H1 (cell line): ENCODE results near the gene ZNF23. TPM values are rescaled to one million over a fixed set of nuclear protein-coding genes. Genes with fewer than 3 reads are reported as not detected.

Source experiments
- CTCF ChIA-PET: fragments of 300-600 bp; sonication (Branson Sonifier 250); formaldehyde crosslinking; loops from one replicate; lab custom pipeline; 2021; ENCODE audit not compliant: partially characterized antibody; lab: Charles Lee
- POLR2A ChIA-PET: fragments of 300-600 bp; sonication (Branson Sonifier 250); formaldehyde crosslinking; loops from one replicate; lab custom pipeline; 2021; ENCODE audit warnings: inconsistent platforms; ENCODE audit not compliant: partially characterized antibody; lab: Charles Lee
- DNase-seq, 2 experiments: peaks; one replicate each; pipeline versions ENCODE4 v3.0.0 to v3.0.0-alpha.2; 2010 to 2022; ENCODE audit warnings: low spot score in 2 of 2, low read depth in 1 of 2, mixed read lengths in 1 of 2
- FAIRE-seq: peaks from 2 replicates; lab custom pipeline; 2011; peaks lifted over from hg19 to GRCh38; lab: Jason Lieb, UNC
- H2AFZ ChIP-seq: 2 replicates; pipeline ENCODE4 v1.8.1; 2012; ENCODE audit warnings: low read length, inconsistent platforms
- H2AK5ac ChIP-seq: 2 replicates; pipeline ENCODE4 v1.6.1; 2013; ENCODE audit warnings: low read depth, low read length
- H2BK120ac ChIP-seq: replicated peaks from 2 replicates; pipeline ENCODE3; 2013; ENCODE audit warnings: low read depth, low read length, inconsistent platforms
- H2BK12ac ChIP-seq: 2 replicates; pipeline ENCODE4 v1.6.1; 2013; ENCODE audit warnings: low read depth, low read length
- H2BK15ac ChIP-seq: 2 replicates; pipeline ENCODE4 v1.6.1; 2013; ENCODE audit warnings: low read length
- H2BK20ac ChIP-seq: 2 replicates; pipeline ENCODE4 v1.6.1; 2013; ENCODE audit warnings: low read length
- H2BK5ac ChIP-seq: 2 replicates; pipeline ENCODE4 v1.6.1; 2013; ENCODE audit warnings: low read depth, low read length
- H3K14ac ChIP-seq: 2 replicates; pipeline ENCODE4 v1.6.1; 2013; ENCODE audit warnings: inconsistent platforms; ENCODE audit not compliant: insufficient read length
- H3K18ac ChIP-seq: 2 replicates; pipeline ENCODE4 v1.6.1; 2013; ENCODE audit warnings: low read length; ENCODE audit errors: extremely low read depth
- H3K23ac ChIP-seq: 2 replicates; pipeline ENCODE4 v1.6.1; 2013; ENCODE audit warnings: inconsistent platforms; ENCODE audit not compliant: insufficient read length
- H3K23me2 ChIP-seq: 2 replicates; pipeline ENCODE4 v1.6.1; 2013; ENCODE audit warnings: low read depth, low read length
- H3K27ac ChIP-seq: 2 replicates; pipeline ENCODE4 v1.6.1; 2011; ENCODE audit warnings: low read depth, low read length, inconsistent platforms
- H3K27me3 ChIP-seq, 4 experiments: replicated peaks in 1 of 4; 1 replicate in 1 of 4; 2 replicates in 3 of 4; pipeline versions ENCODE4 v1.6.1 to v1.8.1; 2011 to 2013; ENCODE audit warnings: low read length in 3 of 4, mild to moderate bottlenecking in 3 of 4, inconsistent platforms in 2 of 4, mixed read lengths in 2 of 4, moderate library complexity in 1 of 4; ENCODE audit not compliant: control insufficient read depth in 3 of 4, insufficient read depth in 3 of 4; ENCODE audit errors: extremely low read depth in 1 of 4
- H3K36me3 ChIP-seq, 4 experiments: 2 replicates each; pipeline versions ENCODE4 v1.6.1 to v1.8.1; 2011 to 2013; ENCODE audit warnings: mild to moderate bottlenecking in 4 of 4, low read length in 3 of 4, moderate library complexity in 2 of 4, control low read depth in 1 of 4, inconsistent platforms in 1 of 4; ENCODE audit not compliant: insufficient read depth in 4 of 4, control insufficient read depth in 2 of 4
- H3K4ac ChIP-seq: replicated peaks from 2 replicates; pipeline ENCODE3; 2013; ENCODE audit warnings: low read length, low read depth, mixed read lengths, inconsistent platforms; ENCODE audit not compliant: insufficient read length
- H3K4me1 ChIP-seq, 4 experiments: replicated peaks in 1 of 4; 1 replicate in 1 of 4; 2 replicates in 3 of 4; pipeline versions ENCODE4 v1.6.1 to v1.8.1; 2011 to 2013; ENCODE audit warnings: low read length in 3 of 4, inconsistent platforms in 2 of 4, mixed read lengths in 1 of 4; ENCODE audit not compliant: insufficient read depth in 4 of 4, control insufficient read depth in 3 of 4
- H3K4me2 ChIP-seq, 2 experiments: 2 replicates each; pipeline versions ENCODE4 v1.6.1 to v1.8.1; 2011 to 2013; ENCODE audit warnings: low read depth in 2 of 2, low read length in 2 of 2, control low read depth in 1 of 2, inconsistent platforms in 1 of 2, mild to moderate bottlenecking in 1 of 2; ENCODE audit not compliant: insufficient read depth in 1 of 2
- H3K4me3 ChIP-seq, 4 experiments: fragments of 200-600, 300-600 bp in 1 of 4; sonication (generic), shearing (Covaris generic), sonication (Bioruptor Twin) in 1 of 4; 2 replicates each; pipeline versions ENCODE4 v1.5.1 to v1.8.1; 2011 to 2016; ENCODE audit warnings: low read length in 4 of 4, low read depth in 3 of 4, control low read depth in 2 of 4, inconsistent platforms in 2 of 4, mild to moderate bottlenecking in 2 of 4, mixed read lengths in 1 of 4, moderate library complexity in 1 of 4; ENCODE audit not compliant: insufficient read depth in 2 of 4; ENCODE audit errors: extremely low read depth in 1 of 4
- H3K56ac ChIP-seq: replicated peaks from 2 replicates; pipeline ENCODE3; 2013; ENCODE audit warnings: low read depth, mild to moderate bottlenecking, mixed read lengths, low read length, inconsistent platforms; ENCODE audit not compliant: insufficient read length
- H3K79me1 ChIP-seq: 2 replicates; pipeline ENCODE4 v1.6.1; 2013; ENCODE audit warnings: low read depth, low read length, control low read depth
- H3K79me2 ChIP-seq, 2 experiments: 2 replicates each; pipeline versions ENCODE4 v1.6.1 to v1.8.1; 2012 to 2013; ENCODE audit warnings: low read length in 2 of 2, mild to moderate bottlenecking in 2 of 2, inconsistent platforms in 1 of 2; ENCODE audit not compliant: insufficient read depth in 2 of 2, control insufficient read depth in 1 of 2
- H3K9ac ChIP-seq, 4 experiments: replicated peaks in 1 of 4; 1 replicate in 1 of 4; 2 replicates in 3 of 4; pipeline versions ENCODE4 v1.6.1 to v1.8.1; 2011 to 2013; ENCODE audit warnings: low read depth in 3 of 4, low read length in 3 of 4, control low read depth in 2 of 4, mild to moderate bottlenecking in 2 of 4, moderate library complexity in 2 of 4, inconsistent platforms in 1 of 4; ENCODE audit errors: extremely low read depth in 1 of 4
- H3K9me3 ChIP-seq, 2 experiments: 2 replicates each; pipeline versions ENCODE4 v1.6.1 to v1.8.1; 2012 to 2013; ENCODE audit warnings: mild to moderate bottlenecking in 2 of 2, moderate library complexity in 2 of 2, control low read depth in 1 of 2, inconsistent platforms in 1 of 2, low read depth in 1 of 2, low read length in 1 of 2, mixed read lengths in 1 of 2; ENCODE audit not compliant: insufficient read depth in 2 of 2
- H4K20me1 ChIP-seq, 2 experiments: replicated peaks in 1 of 2; 2 replicates each; pipeline versions ENCODE3 to v1.8.1; 2011 to 2013; ENCODE audit warnings: inconsistent platforms in 2 of 2, low read length in 2 of 2, mild to moderate bottlenecking in 1 of 2; ENCODE audit not compliant: insufficient read depth in 2 of 2, control insufficient read depth in 1 of 2
- H4K5ac ChIP-seq: 2 replicates; pipeline ENCODE4 v1.6.1; 2013; ENCODE audit warnings: low read length, low read depth, mixed read lengths, inconsistent platforms; ENCODE audit not compliant: insufficient read length
- H4K8ac ChIP-seq: 2 replicates; pipeline ENCODE4 v1.8.0; 2013; ENCODE audit warnings: mild to moderate bottlenecking, moderate library complexity, low read length, inconsistent platforms; ENCODE audit not compliant: insufficient read depth; ENCODE audit errors: extremely low read depth
- H4K91ac ChIP-seq: replicated peaks from 2 replicates; pipeline ENCODE3; 2013; ENCODE audit warnings: low read length, mixed read lengths, inconsistent platforms; ENCODE audit not compliant: insufficient read length
- BACH1 ChIP-seq: IDR thresholded peaks from 2 replicates; pipeline ENCODE4 v1.6.1; 2012; ENCODE audit warnings: low read length, improper control_type of control experiment
- CBX5 ChIP-seq: fragments of 300-800, 300-1000 bp; sonication (generic); IDR thresholded peaks from 2 replicates; pipeline ENCODE4 v1.7.1; 2016; ENCODE audit warnings: antibody characterized with exemption, low read length, low read depth
- CHD1 ChIP-seq: IDR thresholded peaks from 2 replicates; pipeline ENCODE4 v1.6.1; 2012; ENCODE audit warnings: low read depth, low read length, improper control_type of control experiment
- CTBP2 ChIP-seq: IDR thresholded peaks from 2 replicates; pipeline ENCODE4 v1.7.0; 2011; ENCODE audit warnings: borderline replicate concordance, mild to moderate bottlenecking, moderate library complexity, mixed read lengths, low read length; ENCODE audit not compliant: insufficient read depth, insufficient read length
- E2F6 ChIP-seq: IDR thresholded peaks from 2 replicates; pipeline ENCODE4 v1.6.1; 2012; ENCODE audit warnings: inconsistent platforms
- EGR1 ChIP-seq: IDR thresholded peaks from 2 replicates; pipeline ENCODE4 v1.6.1; 2011; ENCODE audit warnings: low read depth, low read length, borderline replicate concordance
- EZH2 ChIP-seq: fragments of 200-600 bp; sonication (generic); IDR thresholded peaks from 2 replicates; pipeline ENCODE4 v1.7.1; 2012; ENCODE audit warnings: low read depth, mild to moderate bottlenecking, moderate library complexity, low read length, inconsistent platforms; ENCODE audit not compliant: severe bottlenecking
- MAX ChIP-seq: IDR thresholded peaks from 2 replicates; pipeline ENCODE4 v1.6.1; 2012; ENCODE audit warnings: inconsistent platforms
- POLR2A ChIP-seq, 2 experiments: IDR thresholded peaks; 1 replicate in 1 of 2; 2 replicates in 1 of 2; pipeline ENCODE4 v1.6.1; 2011; ENCODE audit warnings: low read depth in 2 of 2, low read length in 2 of 2, mild to moderate bottlenecking in 2 of 2; ENCODE audit errors: control extremely low read depth in 1 of 2
- SIRT6 ChIP-seq: IDR thresholded peaks from one replicate; pipeline ENCODE4 v1.7.1; 2012; ENCODE audit warnings: low read length, inconsistent platforms
- SP1 ChIP-seq: IDR thresholded peaks from 2 replicates; pipeline ENCODE4 v1.6.1; 2011; ENCODE audit warnings: low read depth, low read length
- SP2 ChIP-seq: IDR thresholded peaks from 2 replicates; pipeline ENCODE4 v1.6.1; 2012; ENCODE audit warnings: mild to moderate bottlenecking, low read length, inconsistent platforms
- TBP ChIP-seq: IDR thresholded peaks from 2 replicates; pipeline ENCODE4 v1.6.1; 2011; ENCODE audit warnings: low read depth, low read length, improper control_type of control experiment
- USF2 ChIP-seq: IDR thresholded peaks from 2 replicates; pipeline ENCODE4 v1.6.1; 2011; ENCODE audit warnings: low read length, improper control_type of control experiment
- WGBS, 2 experiments: shearing (Covaris generic) in 1 of 2; methylation state at CpG; one replicate each; pipeline versions ENCODE4 v1.1.6 to v1.1.7; 2013 to 2015; ENCODE audit warnings: low lambda C conversion rate in 2 of 2, mixed read lengths in 2 of 2, inconsistent platforms in 1 of 2, low coverage in 1 of 2, missing lambda C conversion rate in 1 of 2; ENCODE audit not compliant: insufficient replicate concordance in 2 of 2, insufficient coverage in 1 of 2, insufficient read length in 1 of 2; ENCODE audit errors: extremely low coverage in 1 of 2, missing lambda C conversion rate in 1 of 2; 5-methylcytosine and 5-hydroxymethylcytosine counted together
- polyA plus RNA-seq, 7 experiments: library from polyadenylated mRNA; depleted of rRNA in 3 of 7; stranded (reverse) in 5 of 7; unstranded in 2 of 7; fragments of >200 nt in 5 of 7; fragments of 200-250 nt in 2 of 7; gene quantifications; 1 replicate in 5 of 7; 2 replicates in 1 of 7; 4 replicates in 1 of 7; pipeline versions ENCODE4 v1.2.1 to v1.2.3, GENCODE V29; 2011 to 2013; ENCODE audit warnings: missing spikeins in 2 of 7, mixed read lengths in 2 of 7
- total RNA-seq: library from RNA; stranded (reverse); fragmentation: NEBNext Ultra II Directional; extraction: Animal tissue kit (Norgen Biotek cat#: 25700); gene quantifications from 2 replicates; pipeline ENCODE4 v1.2.1, GENCODE V29; 2021

ZNF23 gene
- total and polyA plus RNA-seq, 2 of the 8 experiments (the other 6 are each of a cell fraction or from before 2014, with no cell fraction given), result 2.4 to 10.2 TPM

- H2BK5ac ChIP-seq, result no peak overlapping the region
- 0 out of 2 replicates have a peak overlapping the region, but pooled peaks have one; percentile 6 for H4K8ac ChIP-seq
- H3K18ac ChIP-seq, result no peak overlapping the region
- no peaks in the 10 kb centered on the region for H3K36me3 ChIP-seq
- H3K23ac ChIP-seq, result no peak overlapping the region
- H2AFZ ChIP-seq, result no peak overlapping the region
- H3K27me3 ChIP-seq, result no peaks in the 10 kb centered on the region
- H3K23me2 ChIP-seq, result no peaks in the 10 kb centered on the region
- FAIRE-seq, result no peak
- no peaks in the 10 kb centered on the region for H3K9me3 ChIP-seq
- no peak overlapping the region for H2BK15ac ChIP-seq
- no peak overlapping the region for H3K9ac ChIP-seq
- no peak overlapping the region for H2BK20ac ChIP-seq
- no peaks in the 10 kb centered on the region for H3K79me2 ChIP-seq
- H3K27ac ChIP-seq, result no peak overlapping the region
- H3K4me1 ChIP-seq, result peaks cover 0 to 9% (median 6%) of the 10 kb centered on the region in 4 experiments; a peak in 6 of 7 replicates
- H3K79me1 ChIP-seq, result no peaks in the 10 kb centered on the region
- H2AK5ac ChIP-seq, result no peak overlapping the region
- no peak overlapping the region for H3K4ac ChIP-seq
- no peak overlapping the region for H4K5ac ChIP-seq
- H3K14ac ChIP-seq, result no peak overlapping the region
- no peak overlapping the region for H3K4me3 ChIP-seq
- WGBS, 2 experiments, result 87% methylated on average over 5 of the region's 5 CpGs; no CpG with 5 or more reads in 1 of the 2 experiments
- DNase-seq, result no peak
- no peak overlapping the region for H4K91ac ChIP-seq
- no peak overlapping the region for H2BK12ac ChIP-seq
- H2BK120ac ChIP-seq, result no peak overlapping the region
- no peak overlapping the region for H3K4me2 ChIP-seq
- ChIA-PET POLR2A (no interaction called here), CTCF (interaction anchor here (0.6 to 2.1 kb wide), 4 partner anchors 15 to 205 kb away, joined by 3 to 6 read pairs (median 4); partner anchors contain the start of gene CALB2)
- H4K20me1 ChIP-seq, result no peaks in the 10 kb centered on the region
- H3K56ac ChIP-seq, result no peak overlapping the region
- TF ChIP-seq MAX (no peak), CBX5 (no peak), USF2 (no peak), SP1 (no peak), EZH2 (no peak), SIRT6 (no peak), CHD1 (no peak), BACH1 (no peak), E2F6 (no peak), SP2 (no peak), POLR2A (IDR thresholded peaks at IDR 0.05; ENCODE audit: control extremely low read depth in 1 of 2, low read depth in 2 of 2, low read length in 2 of 2) (no peak), CTBP2 (no peak), EGR1 (no peak), TBP (no peak)
Measured at GRCh38 chr16:71406316-71406715, 55.7 kb downstream of the ZNF23 start.
